Parathyroid adenoma (tissue), 2 donors: ENCODE measurements around the gene AGBL4.

Source experiments
- H2AFZ ChIP-seq: fragments of 300-600 bp; sonication (generic); one replicate; pipeline ENCODE4 v1.7.0; 2017; ENCODE audit warnings: antibody characterized with exemption, mild to moderate bottlenecking
- H3K27ac ChIP-seq: fragments of 300-600 bp; sonication (generic); one replicate; pipeline ENCODE4 v1.7.0; 2017
- H3K27me3 ChIP-seq: fragments of 300-600 bp; sonication (generic); one replicate; pipeline ENCODE4 v1.7.0; 2017; ENCODE audit warnings: low read length; ENCODE audit not compliant: control insufficient read depth, insufficient read depth
- H3K36me3 ChIP-seq: fragments of 300-600 bp; sonication (generic); one replicate; pipeline ENCODE4 v1.7.0; 2017; ENCODE audit warnings: low read length; ENCODE audit not compliant: control insufficient read depth, insufficient read depth
- H3K4me1 ChIP-seq: fragments of 300-600 bp; sonication (generic); one replicate; pipeline ENCODE4 v1.7.0; 2017; ENCODE audit warnings: control low read depth
- H3K4me2 ChIP-seq: fragments of 300-600 bp; sonication (generic); one replicate; pipeline ENCODE4 v1.7.0; 2017; ENCODE audit warnings: low read length
- H3K4me3 ChIP-seq: fragments of 300-600 bp; sonication (generic); one replicate; pipeline ENCODE4 v1.7.0; 2017; ENCODE audit warnings: low read depth, low read length
- H3K79me2 ChIP-seq: fragments of 300-600 bp; sonication (generic); one replicate; pipeline ENCODE4 v1.7.0; 2017; ENCODE audit warnings: control low read depth
- H3K9ac ChIP-seq: fragments of 300-600 bp; sonication (generic); one replicate; pipeline ENCODE4 v1.7.0; 2017; ENCODE audit warnings: mild to moderate bottlenecking
- H3K9me3 ChIP-seq: fragments of 300-600 bp; sonication (generic); one replicate; pipeline ENCODE4 v1.7.0; 2017; ENCODE audit warnings: low read length; ENCODE audit not compliant: control insufficient read depth
- CTCF ChIP-seq: fragments of 300-600 bp; sonication (generic); IDR thresholded peaks from one replicate; pipeline ENCODE4 v1.7.0; 2017; ENCODE audit warnings: antibody characterized with exemption, mild to moderate bottlenecking
- donor health status: primary hyperparathyroidism.

Gene AGBL4

GRCh38 chr1:48749068-48749467, 1274.7 kb downstream of the AGBL4 start:
- no peak overlapping the region for H2AFZ ChIP-seq
- H3K4me2 ChIP-seq = no peak overlapping the region
- no peaks in the 10 kb centered on the region for H3K79me2 ChIP-seq
- no peak for TF ChIP-seq CTCF
- H3K4me3 ChIP-seq = no peak overlapping the region
- no peak overlapping the region for H3K9ac ChIP-seq
- no peak overlapping the region for H3K27ac ChIP-seq
- H3K4me1 ChIP-seq = no peaks in the 10 kb centered on the region
- H3K36me3 ChIP-seq = no peaks in the 10 kb centered on the region
- H3K27me3 ChIP-seq = no peaks in the 10 kb centered on the region
- H3K9me3 ChIP-seq = no peaks in the 10 kb centered on the region

DNA sequence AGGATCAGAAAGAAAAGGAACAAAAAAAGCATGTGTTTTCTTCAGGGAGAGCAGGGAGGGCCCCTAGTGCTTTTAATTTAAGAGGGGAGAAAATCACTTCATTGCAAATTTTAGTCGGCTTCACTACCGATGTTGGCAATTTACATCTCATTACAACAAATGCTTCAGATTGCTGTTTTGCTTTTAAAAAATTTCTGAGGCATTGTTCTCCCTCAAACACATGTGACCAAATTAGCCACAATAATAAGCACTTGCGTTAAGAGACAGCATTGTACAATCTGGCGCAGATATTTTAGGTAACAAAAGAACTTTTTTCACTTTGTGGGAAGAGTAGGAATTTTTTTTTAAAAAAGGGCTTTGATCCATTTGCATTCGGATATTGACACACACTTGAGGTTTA, 1276.8 kb downstream of the AGBL4 start:
- H3K79me2 ChIP-seq = no peaks in the 10 kb centered on the region
- no peak overlapping the region for H3K4me2 ChIP-seq
- H3K4me3 ChIP-seq = no peak overlapping the region
- H2AFZ ChIP-seq = no peak overlapping the region
- H3K27me3 ChIP-seq = no peaks in the 10 kb centered on the region
- no peaks in the 10 kb centered on the region for H3K4me1 ChIP-seq
- no peak overlapping the region for H3K9ac ChIP-seq
- H3K27ac ChIP-seq = no peak overlapping the region
- H3K9me3 ChIP-seq = no peaks in the 10 kb centered on the region
- no peaks in the 10 kb centered on the region for H3K36me3 ChIP-seq
- no peak for TF ChIP-seq CTCF

DNA sequence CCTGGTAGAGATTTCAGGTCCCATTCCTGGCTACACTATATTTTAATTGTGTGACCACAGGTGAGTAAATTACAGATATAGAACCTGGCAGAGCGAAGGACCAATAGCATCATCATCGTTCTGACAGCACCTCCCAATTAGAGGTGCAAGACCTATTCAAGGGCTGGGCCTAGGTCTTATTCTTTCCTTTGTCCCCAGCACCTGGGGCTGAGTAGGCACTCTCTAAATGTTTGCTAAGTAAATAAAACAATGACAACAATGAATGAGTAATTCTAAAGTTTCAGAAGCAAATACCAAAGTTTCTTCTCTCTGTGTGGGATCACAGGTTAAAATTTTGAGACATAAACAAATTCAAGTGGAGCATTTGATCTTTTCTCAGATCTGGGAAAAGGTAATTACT, 1279.7 kb downstream of the AGBL4 start:
- no peak for TF ChIP-seq CTCF
- Histone ChIP-seq H3K9ac (no peak overlapping the region), H3K9me3 (no peaks in the 10 kb centered on the region), H2AFZ (no peak overlapping the region), H3K27ac (no peak overlapping the region), H3K4me1 (no peaks in the 10 kb centered on the region), H3K27me3 (no peaks in the 10 kb centered on the region), H3K36me3 (no peaks in the 10 kb centered on the region), H3K4me2 (no peak overlapping the region), H3K79me2 (no peaks in the 10 kb centered on the region), H3K4me3 (no peak overlapping the region)

DNA sequence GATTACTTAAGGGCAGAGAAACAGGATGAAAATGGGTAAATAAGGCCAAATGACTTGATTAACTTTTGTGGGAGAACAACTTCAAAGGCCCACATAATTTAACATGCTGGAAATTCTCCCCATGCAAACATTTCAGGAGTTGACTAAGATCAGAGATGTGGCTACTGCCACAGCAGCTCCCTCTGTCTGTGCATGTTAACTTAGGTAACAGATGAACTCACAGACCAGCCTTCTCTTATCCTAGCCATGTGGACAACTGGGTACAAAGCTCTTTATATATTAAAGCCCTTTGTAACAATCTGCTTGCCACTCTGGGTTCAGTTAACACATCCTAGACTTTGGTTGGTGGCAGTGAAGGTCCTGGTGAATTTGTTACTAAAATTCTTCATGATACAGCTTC, 1280.3 kb downstream of the AGBL4 start:
- Histone ChIP-seq H3K36me3 (no peaks in the 10 kb centered on the region), H3K9ac (no peak overlapping the region), H2AFZ (no peak overlapping the region), H3K9me3 (no peaks in the 10 kb centered on the region), H3K79me2 (no peaks in the 10 kb centered on the region), H3K4me2 (no peak overlapping the region), H3K4me1 (no peaks in the 10 kb centered on the region), H3K27me3 (no peaks in the 10 kb centered on the region), H3K27ac (no peak overlapping the region), H3K4me3 (no peak overlapping the region)
- TF ChIP-seq CTCF = no peak

GRCh38 chr1:48741380-48741779, 1282.4 kb downstream of the AGBL4 start:
- no peak overlapping the region for H2AFZ ChIP-seq
- H3K36me3 ChIP-seq = no peaks in the 10 kb centered on the region
- no peak overlapping the region for H3K9ac ChIP-seq
- TF ChIP-seq CTCF = no peak
- no peaks in the 10 kb centered on the region for H3K79me2 ChIP-seq
- no peaks in the 10 kb centered on the region for H3K27me3 ChIP-seq
- H3K4me2 ChIP-seq = no peak overlapping the region
- no peaks in the 10 kb centered on the region for H3K9me3 ChIP-seq
- H3K27ac ChIP-seq = no peak overlapping the region
- no peak overlapping the region for H3K4me3 ChIP-seq
- no peaks in the 10 kb centered on the region for H3K4me1 ChIP-seq
